Eye (tissue), 1 donor: ENCODE data around the gene ERN1.

ENCODE experiments used
- DNase-seq: peaks from one replicate; pipeline ENCODE4 v3.0.0-alpha.2; 2015

ERN1 gene

DNA sequence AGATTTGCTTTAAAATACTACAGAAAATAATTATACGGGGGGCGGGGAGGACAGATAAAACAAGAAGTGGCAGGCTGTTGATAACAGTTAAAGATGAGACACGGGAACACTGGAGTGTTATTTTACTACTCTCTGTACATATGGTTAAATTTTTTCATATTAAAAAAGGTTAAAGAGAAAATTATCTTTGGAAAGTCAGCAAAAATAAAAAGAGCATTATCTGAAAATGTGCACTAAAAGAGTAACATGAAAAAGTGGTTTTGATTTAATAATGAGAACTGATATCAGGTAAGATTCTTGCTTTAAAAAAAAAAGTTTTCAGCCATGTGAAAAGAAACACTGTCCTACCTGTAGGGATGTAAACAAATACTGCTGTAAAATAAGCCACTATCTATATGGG, 46.9 kb downstream of the ERN1 start:
- DNase-seq, result no peak

DNA sequence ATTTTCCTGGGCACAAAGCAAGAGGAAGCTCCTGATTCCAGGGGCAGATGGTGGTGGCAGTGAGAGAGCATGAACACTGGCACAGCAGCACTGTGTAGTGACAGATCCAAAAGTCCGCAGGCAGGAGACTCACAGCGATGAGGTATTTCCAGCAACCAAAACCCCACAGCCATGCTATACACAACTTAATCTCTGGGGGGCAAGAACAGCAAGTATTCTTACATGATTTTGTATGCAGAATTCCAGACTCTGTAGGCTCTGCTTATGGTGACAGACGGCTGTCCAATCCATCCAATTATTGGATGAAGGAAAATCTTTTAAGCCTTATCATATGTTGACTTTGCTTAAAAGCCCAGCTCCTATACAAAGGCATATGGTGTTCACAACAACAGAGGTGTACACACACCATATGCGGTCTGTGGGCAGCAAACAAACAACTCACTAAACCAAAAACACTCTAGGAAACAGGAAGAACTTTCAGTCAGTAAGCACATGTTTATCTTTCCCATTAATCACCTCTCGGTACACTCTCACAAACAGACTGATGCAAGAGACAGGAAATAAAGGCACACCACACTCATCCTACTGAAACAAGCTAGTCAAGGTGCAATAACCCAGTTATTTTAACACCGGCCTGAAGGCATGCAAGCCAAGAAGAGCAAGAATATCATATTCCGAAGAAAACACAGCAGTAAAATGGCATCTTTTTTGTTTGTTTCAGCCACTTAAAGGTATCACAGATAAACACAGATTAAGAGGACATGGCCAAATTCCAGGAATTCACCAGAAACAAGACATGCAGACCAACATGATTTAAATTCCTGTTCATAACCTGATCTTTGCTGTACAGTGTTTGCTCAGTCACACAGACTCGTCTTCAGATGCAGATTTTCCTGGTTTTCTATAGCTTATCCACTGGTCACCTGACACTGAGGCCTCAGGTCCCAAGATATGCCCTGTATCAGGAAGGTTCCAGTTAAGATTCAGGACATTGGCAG, 47.8 kb downstream of the ERN1 start:
- peak; percentile 17 for DNase-seq

DNA sequence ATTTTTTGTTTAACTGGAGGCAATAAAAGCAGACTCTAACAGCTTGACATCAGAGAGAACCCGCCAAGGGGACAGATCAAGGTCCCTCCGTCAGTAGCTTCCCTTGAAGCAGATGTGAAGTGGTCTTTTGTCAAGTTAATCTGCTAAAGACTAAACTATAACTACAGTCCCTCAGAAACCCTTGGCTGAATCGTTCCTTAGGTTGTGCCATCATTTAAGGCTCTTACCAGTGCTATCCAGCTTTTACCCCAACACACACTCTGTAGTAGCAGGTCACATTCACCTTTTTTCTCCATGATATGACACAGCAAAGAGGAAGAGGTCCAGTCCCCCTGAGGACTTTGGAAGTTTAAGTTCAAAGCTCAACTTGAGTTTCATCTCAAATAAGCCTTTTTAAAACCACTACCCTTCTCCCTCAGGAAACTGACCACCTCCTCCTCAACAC, 49.7 kb downstream of the ERN1 start:
- no peak for DNase-seq

DNA sequence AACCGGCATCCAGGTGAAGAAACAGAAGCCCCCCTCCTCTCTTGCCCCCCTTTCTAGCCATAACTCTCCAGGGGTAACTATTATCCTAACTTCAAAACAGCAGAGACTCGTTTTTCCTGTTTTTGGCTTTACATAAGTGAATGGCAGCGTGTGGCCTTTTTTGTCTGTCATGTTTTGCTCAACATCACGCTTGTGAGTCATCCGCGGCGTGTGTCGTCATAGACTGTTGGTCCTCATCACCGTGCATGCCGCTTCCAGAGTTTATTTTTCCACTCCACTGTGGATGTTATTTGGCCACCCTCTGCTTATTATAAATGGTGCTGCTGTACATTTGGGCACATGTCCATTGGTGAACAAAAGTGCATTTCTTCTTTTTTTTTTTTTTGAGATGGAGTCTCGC, 52.6 kb downstream of the ERN1 start:
- no peak for DNase-seq

DNA sequence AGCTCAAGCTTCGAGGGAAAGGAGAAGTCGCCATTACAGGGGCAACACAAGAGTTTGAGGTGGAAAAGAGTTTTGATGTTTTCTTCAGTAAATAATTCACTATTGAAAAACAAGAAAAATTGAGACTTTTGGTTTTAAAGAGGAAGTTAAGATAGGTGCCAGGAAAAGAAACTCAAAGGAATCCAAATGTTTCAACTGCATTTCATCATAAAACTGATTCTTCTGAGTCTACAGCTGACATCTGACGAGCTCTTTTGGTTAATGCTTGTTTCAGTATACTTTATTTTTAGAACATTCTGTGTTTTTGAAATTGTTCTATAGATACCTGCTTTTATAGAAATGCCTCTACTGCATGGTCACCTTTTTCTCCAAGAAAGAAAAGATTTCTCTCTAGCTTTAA, 54.0 kb downstream of the ERN1 start:
- no peak for DNase-seq

DNA sequence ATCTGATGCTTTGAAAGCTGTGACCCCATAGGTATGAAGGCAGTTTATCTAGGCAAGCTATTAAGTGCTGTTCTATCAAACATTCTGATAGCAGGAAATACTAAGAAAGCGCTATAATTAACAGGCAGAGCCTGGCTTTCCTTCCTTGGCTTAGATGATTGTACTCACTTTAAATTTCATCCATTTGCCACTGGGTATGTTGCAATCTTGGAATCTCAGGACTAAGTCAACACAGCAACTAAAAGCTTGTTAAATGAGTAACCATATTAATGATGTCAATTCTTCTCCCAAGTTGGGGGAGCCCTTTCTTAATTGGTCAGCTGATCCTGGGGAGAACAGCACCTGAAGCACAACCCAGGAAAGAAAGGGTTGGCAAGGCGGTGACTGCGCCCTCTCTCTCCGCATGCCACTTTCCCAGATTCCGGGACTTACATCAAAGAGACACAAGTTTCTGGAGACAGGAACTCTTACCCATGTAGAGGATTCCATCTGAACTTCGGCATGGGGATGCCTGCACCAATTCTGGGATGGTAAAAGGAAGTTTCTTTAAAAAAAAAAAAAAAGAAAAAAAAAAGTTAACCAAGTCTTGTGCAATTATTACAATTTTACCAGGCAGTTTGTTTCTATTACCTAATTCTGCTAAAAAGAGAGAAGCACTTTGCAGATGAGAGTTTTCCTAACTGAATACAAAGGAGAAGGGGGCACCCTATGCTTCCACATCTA, 55.1 kb downstream of the ERN1 start:
- DNase-seq, result no peak

DNA sequence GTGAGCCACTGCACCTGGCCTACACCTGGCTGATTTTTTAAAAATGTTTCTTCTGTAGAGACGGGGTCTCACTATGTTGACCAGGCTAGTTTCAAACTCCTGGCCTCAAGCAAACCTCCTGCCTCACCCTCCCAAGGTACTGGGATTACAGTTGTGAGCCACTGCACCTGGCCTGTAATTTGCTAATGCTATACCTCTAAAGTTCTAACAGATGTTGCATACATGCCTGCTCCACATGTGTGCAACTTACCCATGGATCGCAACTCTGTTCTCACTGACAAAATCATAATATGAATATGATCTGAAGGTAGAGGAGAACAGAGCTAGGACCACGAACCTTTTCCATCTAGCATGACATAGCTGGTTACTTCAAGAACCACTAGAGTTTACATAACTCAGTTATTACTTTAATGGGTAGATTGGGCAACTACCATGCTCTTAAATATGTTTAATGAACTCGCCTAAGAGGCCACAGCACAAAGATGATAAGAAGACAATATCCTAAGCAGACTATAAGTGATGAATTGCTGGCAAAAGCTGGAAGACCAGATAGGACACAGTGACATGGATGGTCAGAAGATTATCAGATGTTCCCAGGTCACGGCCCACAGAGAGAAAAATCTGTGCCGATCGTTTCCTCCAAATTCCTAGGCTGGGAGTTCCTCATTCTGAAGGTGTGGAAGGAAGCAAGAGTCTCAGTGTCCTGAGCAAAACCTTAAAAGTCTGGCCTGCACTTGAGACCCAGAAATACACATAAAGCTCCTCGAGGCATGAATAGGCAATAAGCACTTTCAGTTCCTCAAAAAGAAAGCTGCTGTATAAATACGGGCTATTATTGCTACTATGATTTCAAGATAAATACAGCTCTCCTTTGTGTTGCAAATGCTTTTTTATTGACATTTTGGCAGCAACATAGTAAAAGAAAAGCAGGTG, 55.9 kb downstream of the ERN1 start:
- DNase-seq, result no peak

DNA sequence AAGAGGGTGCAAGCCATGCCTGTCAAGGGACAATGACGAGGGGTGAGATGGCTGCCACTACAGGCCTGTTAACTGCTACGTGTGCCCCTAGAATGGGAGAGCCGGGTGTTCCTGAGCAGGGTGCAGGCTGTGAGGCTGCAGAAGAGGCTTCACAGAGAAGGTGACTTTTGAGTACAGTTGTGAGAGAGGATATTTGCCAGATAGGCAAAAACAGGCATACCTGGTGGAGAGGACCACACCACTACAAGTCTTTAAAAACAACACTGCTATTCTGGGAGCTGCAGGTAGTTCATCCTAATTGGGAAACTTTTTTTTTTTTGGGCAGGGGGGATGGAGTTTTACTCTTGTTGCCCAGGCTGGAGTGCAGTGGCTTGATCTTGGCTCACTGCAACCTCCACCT, 58.8 kb downstream of the ERN1 start:
- DNase-seq, result no peak

DNA sequence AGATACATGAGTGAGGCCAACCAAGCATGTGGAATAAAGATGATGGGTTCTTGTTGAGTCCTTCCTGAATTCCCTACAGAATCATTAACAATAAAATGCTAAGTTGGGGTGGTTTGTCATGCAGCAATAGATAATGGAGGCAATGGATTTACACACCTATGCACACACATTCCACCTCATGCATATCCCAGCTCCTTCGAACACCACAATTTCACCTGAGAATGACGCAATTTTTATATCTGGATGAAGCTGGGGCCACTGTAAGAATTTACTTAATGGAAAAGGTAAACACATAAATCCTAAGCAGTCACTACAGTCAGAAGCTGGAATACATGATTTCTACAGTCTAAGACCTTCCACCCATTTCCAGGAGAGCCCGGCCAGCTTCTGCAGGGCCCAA, 59.7 kb downstream of the ERN1 start:
- DNase-seq, result no peak

DNA sequence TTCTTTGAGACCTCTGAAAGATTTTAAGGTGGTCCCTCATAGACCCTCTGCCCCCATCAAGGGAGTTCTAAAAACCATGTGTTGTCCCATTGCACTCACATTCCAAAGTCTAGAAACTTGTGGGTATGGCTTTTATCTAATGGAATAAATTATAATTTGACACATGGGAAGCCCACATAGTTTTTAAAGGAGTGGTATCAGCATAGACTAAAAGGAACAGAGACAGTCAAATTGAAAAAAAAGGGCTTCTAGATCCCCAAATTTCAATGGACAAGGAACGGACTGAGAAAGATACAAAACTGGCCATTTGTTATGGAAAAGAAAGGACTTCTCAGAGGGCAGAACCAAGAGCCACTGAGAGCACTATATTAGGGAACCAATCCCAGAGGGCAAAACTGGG, 60.8 kb downstream of the ERN1 start:
- no peak for DNase-seq

DNA sequence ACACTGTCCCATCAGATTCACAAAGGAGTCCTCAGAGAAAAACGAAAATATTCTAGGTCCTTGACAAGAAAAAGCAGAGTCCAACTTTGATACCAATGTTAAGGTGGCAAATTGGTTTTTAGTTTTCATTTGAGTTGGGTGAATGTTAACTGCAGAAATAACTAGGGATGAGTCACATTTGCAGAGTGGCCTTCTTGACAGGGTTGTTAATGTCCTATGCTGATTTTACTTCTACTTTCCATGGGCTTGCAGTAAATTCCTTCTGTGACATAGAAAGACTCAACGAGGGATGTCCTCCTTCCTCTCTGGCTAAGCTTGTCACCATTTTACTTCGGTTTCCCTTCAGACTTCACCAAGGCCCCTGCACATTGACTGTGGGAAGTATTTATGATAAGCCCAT, 62.3 kb downstream of the ERN1 start:
- DNase-seq, result no peak

DNA sequence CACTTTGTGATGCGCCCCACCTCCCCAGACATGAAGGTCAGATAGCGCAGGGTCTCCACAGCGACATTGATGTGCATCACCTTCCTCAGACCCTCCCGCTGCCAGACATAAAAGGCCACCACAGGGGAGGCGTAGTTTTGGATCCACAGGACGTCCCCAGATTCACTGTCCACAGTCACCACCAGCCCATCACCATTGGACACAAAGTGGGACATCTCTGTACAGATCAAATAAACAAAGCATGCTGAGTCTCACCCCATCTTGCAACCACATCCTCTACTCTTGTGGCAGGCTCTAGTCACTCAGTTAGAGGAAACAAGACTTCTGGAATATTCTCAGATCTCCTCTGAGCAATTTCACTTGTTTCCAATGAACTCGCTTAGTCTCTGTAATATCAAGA, 63.2 kb downstream of the ERN1 start:
- DNase-seq, result no peak

DNA sequence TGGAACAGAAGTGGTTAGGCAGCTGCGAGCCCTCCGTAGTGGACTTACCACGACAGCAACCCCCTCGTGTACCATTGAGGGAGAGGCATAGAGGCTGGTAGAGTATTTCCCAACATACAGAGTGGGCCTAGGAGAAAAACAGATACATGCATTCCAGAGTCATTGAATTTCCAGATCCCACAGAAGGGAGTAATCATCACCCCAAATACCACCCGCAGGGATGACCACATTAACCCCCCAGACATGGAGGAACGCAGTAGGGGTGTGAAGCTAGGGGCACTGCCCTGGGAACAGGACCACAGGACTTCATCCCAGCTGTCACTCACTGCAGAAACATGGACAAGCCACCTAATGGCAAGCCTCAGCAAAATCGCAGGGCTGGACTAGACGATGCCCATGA, 64.8 kb downstream of the ERN1 start:
- no peak for DNase-seq

DNA sequence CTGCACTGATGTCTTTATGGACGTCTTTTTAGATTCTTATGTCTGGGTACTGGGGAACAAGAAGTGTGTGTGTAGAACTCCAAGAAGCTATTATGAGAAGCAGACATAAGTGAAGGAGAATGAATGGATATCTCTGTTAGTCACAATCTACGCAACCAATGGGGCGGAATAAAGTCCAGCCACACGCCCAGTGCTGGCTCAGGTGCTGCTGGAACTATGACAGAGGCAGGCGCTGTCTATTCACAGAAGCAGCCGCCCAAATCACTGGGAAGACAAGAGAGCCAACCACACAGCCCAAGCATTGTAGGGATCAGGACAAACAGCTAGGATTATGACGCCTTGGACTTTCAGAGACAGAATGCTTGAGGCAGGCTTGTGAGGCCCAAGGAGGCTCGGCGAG, 65.6 kb downstream of the ERN1 start:
- no peak for DNase-seq

DNA sequence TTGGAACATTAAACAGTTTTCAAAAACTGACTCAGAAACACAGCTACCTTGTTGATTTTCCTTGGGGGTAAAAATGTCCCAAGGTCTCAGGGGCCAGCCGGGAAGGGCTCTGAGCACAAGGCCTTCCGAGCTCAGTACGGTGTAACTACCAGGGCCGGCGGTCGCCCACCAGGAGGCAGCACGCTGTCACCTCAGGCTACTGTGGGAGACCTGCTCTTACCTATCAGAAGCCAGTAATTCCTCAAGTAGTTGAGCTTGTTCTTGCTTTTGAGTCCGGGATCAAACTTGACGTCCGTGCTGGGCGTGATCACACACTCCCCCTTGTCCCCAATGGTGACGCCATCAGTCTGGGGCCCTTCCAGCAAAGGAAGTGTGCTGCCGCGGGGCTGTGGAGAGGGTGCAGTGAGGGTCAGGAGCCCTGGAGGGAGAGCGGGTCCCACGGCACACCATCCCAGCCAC, 66.1 kb downstream of the ERN1 start:
- DNase-seq, result peak; percentile 51

DNA sequence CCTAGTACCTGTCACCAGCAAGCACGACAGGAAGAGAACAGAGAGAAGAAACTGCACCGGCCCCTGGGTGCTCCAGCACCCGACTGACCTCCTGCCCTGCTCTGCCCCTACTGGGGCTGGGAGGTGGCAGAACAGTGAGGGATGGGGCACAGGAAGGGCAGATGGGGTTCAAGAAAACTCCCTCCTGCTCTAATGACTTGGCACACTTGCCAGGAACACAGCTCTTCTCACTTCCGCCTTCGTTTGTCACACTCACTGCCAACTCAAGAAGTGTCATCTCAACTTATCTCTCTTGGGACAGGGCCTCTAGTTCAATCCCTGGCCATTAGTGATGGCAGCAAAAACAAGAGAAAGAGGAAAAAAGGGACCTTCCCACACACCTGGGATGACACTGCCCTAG, 66.9 kb downstream of the ERN1 start:
- no peak for DNase-seq

DNA sequence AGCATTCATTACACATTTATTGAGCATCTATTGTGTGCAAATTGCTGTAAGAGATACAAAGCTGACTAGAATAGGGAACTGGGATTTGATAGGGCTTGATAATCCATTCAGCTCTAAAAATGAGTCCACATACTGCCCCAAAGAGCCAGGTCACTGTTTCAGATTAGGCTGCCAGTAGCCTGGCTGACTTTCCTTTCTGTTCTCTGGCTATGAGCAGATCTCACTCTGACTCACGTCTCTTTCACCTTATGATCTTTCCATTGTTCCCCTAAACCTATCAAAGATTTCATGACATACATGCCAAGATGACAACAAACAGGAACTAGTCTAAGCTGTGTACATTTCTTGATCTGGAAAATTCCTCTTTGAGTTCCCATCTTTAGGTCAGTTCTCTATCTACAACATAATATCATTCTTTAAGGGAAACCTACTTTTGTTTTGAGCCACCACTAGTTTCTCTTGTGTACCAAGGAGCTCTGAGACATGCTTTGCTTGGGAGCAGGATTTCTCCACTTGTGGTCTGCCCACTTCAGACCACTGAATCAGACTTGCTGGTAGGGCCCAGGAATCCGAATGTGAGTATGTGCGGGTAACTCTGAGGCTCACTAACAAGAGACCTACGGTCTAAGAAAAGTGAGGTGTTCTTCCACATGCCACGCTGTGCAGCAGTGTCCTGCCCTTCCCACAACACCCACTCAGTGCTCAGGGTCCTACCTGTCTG, 68.6 kb downstream of the ERN1 start:
- DNase-seq, result no peak

DNA sequence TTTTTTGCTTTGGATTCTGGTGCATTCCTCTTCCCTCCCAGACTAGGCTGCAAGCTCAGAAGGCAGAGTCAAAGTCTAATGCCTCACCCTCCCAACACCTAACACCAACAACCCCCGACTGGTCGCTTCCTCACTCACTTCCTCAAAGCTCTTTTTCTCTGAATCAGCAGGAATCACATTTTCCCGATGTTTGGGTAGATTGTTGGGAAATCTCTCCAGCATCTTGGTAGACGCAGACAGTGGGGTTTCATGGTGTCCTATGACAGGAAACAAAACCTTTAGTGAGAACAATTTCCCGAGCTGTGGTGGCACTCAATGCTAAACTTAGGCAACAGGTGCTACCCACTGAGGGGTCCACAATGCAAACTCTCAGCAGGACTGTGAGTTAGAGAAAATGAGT, 69.6 kb downstream of the ERN1 start:
- no peak for DNase-seq

DNA sequence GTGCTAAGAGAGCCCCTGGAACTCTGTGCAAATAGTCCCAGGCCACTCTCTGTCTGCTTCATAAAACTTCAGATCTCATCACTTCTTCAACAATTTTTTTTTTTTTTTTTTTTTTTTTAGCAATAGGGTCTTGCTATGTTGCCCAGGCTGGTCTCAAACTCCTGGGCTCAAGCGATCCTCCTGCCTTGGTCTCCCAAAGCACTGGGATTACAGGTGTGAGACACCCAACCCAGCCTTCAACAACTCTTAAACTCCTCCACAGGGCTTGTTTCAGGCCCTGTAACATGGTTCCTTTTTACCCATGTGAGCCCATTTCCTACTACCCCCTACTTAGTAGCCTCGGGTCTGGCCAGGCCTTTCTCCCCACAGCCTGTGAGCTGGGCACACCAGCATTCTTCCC, 70.2 kb downstream of the ERN1 start:
- DNase-seq, result no peak

DNA sequence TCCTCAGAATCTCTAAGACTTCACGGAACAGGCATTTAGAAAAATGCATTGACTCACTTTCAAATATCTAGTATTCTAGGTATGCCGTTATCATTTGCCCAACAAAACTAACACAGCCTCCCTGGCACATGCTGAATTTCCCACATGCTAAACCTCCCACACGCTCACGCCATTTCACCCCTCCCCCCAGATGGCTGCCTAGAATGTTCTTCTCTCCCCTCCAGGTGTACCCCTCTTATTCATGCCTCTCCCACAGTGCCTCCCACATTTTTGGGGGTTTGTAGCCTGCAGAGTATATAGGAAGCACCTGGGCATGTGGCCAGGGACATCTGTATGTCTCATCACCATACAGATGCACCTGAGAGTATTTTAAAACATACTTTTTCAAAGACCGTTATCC, 71.3 kb downstream of the ERN1 start:
- no peak for DNase-seq

DNA sequence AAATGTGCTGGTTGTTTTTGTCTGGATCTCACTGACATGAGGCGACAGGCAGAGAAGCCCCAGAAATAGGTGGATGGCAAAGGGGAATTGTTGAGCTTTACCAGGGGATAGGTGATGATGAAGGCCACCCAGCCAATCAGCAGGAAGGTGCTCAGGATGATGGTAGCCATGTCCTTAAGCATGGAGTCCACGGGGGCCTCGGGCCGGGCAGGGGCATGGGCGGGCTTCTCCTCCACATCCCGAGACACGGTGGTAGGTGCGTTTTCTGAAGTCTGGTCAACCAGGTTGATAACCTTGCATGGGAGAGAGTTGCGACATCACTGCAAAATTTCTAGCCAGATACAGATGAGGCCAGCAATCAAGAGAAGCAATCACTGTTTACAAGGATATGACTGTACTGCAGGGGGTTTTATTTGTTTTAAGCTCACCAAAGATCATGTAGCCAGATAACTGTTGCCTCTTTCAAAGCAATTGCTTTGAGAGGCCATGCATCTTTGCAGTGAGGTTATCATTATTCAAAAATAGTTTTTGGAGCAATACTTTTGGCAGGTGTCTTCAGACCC, 72.2 kb downstream of the ERN1 start:
- no peak for DNase-seq
